ENCODE results near the gene BSG. TPM values are rescaled to one million over a fixed set of nuclear protein-coding genes. Genes with fewer than 3 reads are reported as not detected.

BSG gene
- total and polyA plus RNA-seq, 10 of the 15 experiments (the other 5 are each of a cell fraction or from before 2014, with no cell fraction given) = 2.8 to 297 (median 199) TPM

- TF ChIP-seq MTA3 (IDR thresholded peaks at IDR 0.05; ENCODE audit: borderline replicate concordance, low read length) (no peak), EGR1 (IDR thresholded peaks at IDR 0.05; ENCODE audit: borderline replicate concordance in 1 of 2, low read depth in 2 of 2, low read length in 2 of 2) (peak in 1 of 2 experiments; percentile 28; a peak in 1 of 3 replicates), POLR2A (IDR thresholded peaks at IDR 0.05; ENCODE audit: low read depth, low read length) (peak; percentile 62; the same call in 1 of the 2 replicates)
- 2% methylated on average over 35 of the region's 35 CpGs for WGBS (ENCODE audit: insufficient coverage, insufficient replicate concordance, low lambda C conversion rate, missing lambda C conversion rate)
- no peaks in the 10 kb centered on the region; a peak in 2 of 4 replicates for H3K36me3 ChIP-seq (ENCODE audit: control insufficient read depth in 2 of 2, insufficient read depth in 2 of 2, low read length in 1 of 2)
- peak overlapping the region; percentile 70; the same call in 1 of the 2 replicates for H3K27ac ChIP-seq (ENCODE audit: control insufficient read depth, insufficient read depth)
- ChIA-PET POLR2A (interaction anchor here (0.9 to 2.8 kb wide), 2 partner anchors 21 to 31 kb away, joined by 3 to 7 read pairs; partner anchors contain the start of gene RNF126), CTCF (interaction anchor here (0.6 to 1.6 kb wide), 3 partner anchors 30 to 102 kb away, joined by 3 to 4 read pairs (median 3); partner anchors contain the start of gene RNF126), RAD21 (ENCODE audit: unreplicated experiment) (interaction anchor here (0.8 kb wide), 1 partner anchor 58 kb away, joined by 4 read pairs; no protein-coding TSS in a partner anchor), SMC1A (ENCODE audit: uncharacterized antibody, unreplicated experiment) (interaction anchor here (0.7 to 1.0 kb wide), 2 partner anchors 20 to 28 kb away, joined by 3 read pairs; no protein-coding TSS in a partner anchor)
- H3K4me2 ChIP-seq (ENCODE audit: control insufficient read depth, insufficient read depth) = peak overlapping the region; percentile 96
- no peaks in the 10 kb centered on the region for H3K9me3 ChIP-seq (replicated peaks; ENCODE audit: control insufficient read depth, insufficient read depth, low read length)
- H3K4me1 ChIP-seq (ENCODE audit: control insufficient read depth, insufficient read depth, low read length) = peaks cover 23% of the 10 kb centered on the region
- ATAC-seq (peak; percentile 77), DNase-seq (ENCODE audit: low read depth, low spot score) (no peak), FAIRE-seq (no peak)
- H3K9ac ChIP-seq (ENCODE audit: control insufficient read depth, insufficient read depth, low read length) = peak overlapping the region; percentile 80
- no peaks in the 10 kb centered on the region for H4K20me1 ChIP-seq (ENCODE audit: control insufficient read depth, insufficient read depth)
- peak overlapping the region; percentile 79 for H3K4me3 ChIP-seq
- peak overlapping the region; percentile 79 for H2AFZ ChIP-seq (ENCODE audit: control insufficient read depth, low read depth, low read length)
- intact Hi-C loops (cut with micrococcal nuclease; ENCODE audit: unreplicated experiment) (loop anchor here (5.0 kb wide), 1 partner anchor 60 kb away; the partner anchor contains the start of gene BSG), in situ Hi-C loops (cut with MboI) (no loop called here)
- H3K27me3 ChIP-seq (replicated peaks in 1 of 2; ENCODE audit: control insufficient read depth in 2 of 2, insufficient read depth in 2 of 2, low read length in 1 of 2) = no peaks in the 10 kb centered on the region
- no TSS peak for BruUV-seq (replicated peaks)
- peaks cover 16% of the 10 kb centered on the region for H3K79me2 ChIP-seq (ENCODE audit: control insufficient read depth, insufficient read depth, low read length)
Measured at GRCh38 chr19:632579-633067, 60.2 kb downstream of the BSG start.

Other genes with a start within 250 kb of the BSG start
Only the 7 nearest of the 17 such genes appear.
- not detected in 2 replicates for gene MADCAM1, start 76.1 kb upstream of the BSG start, total RNA-seq (2014; rRNA removed)
- gene MADCAM1, start 76.1 kb upstream of the BSG start, total RNA-seq (2014; rRNA removed; fragmentation: Illumina TruSeq; extraction: Trizol) = not detected in 2 replicates
- 0.16 and 0.31 TPM in 2 replicates for gene MADCAM1, start 76.1 kb upstream of the BSG start, total RNA-seq (2021)
- not detected in 2 replicates for gene MADCAM1, start 76.1 kb upstream of the BSG start, polyA plus RNA-seq (2011; rRNA removed)
- gene MADCAM1, start 76.1 kb upstream of the BSG start, polyA plus RNA-seq (2014; fragmentation: Illumina TruSeq; extraction: Trizol) = 0.06 TPM in 1 of 2 replicates, not detected in the other
- not detected for gene MADCAM1, start 76.1 kb upstream of the BSG start, polyA plus RNA-seq (2014; fragmentation: Nextera tagmentation; extraction: Ambion mirVana)
- 0.19 and 0.24 TPM in 2 replicates for gene MADCAM1, start 76.1 kb upstream of the BSG start, polyA plus RNA-seq (2014; rRNA removed)
- gene MADCAM1, start 76.1 kb upstream of the BSG start, polyA plus RNA-seq (2016; fragmentation: Nextera tagmentation; extraction: Ambion mirVana) = under 1 TPM; 0.31 to 0.32 TPM
- 19.3 and 24.7 TPM in 2 replicates for gene TPGS1, start 65.1 kb upstream of the BSG start, total RNA-seq (2014; rRNA removed)
- gene TPGS1, start 65.1 kb upstream of the BSG start, total RNA-seq (2014; rRNA removed; fragmentation: Illumina TruSeq; extraction: Trizol) = 0.46 and 0.72 TPM in 2 replicates
- gene TPGS1, start 65.1 kb upstream of the BSG start, total RNA-seq (2021) = 20.4 and 21.5 TPM in 2 replicates
- 0.26 and 0.86 TPM in 2 replicates for gene TPGS1, start 65.1 kb upstream of the BSG start, polyA plus RNA-seq (2011; rRNA removed)
- 0.24 TPM in 1 of 2 replicates, not detected in the other for gene TPGS1, start 65.1 kb upstream of the BSG start, polyA plus RNA-seq (2014; fragmentation: Illumina TruSeq; extraction: Trizol)
- gene TPGS1, start 65.1 kb upstream of the BSG start, polyA plus RNA-seq (2014; fragmentation: Nextera tagmentation; extraction: Ambion mirVana) = not detected
- 18.1 and 21.3 TPM in 2 replicates for gene TPGS1, start 65.1 kb upstream of the BSG start, polyA plus RNA-seq (2014; rRNA removed)
- 10 to 100 TPM in 1 of 2 experiments, 1 to 10 TPM in 1; 1.3 to 14.1 TPM for gene TPGS1, start 65.1 kb upstream of the BSG start, polyA plus RNA-seq (2016; fragmentation: Nextera tagmentation; extraction: Ambion mirVana)
- gene CDC34, start 40.8 kb upstream of the BSG start, total RNA-seq (2014; rRNA removed) = 48.9 and 50.5 TPM in 2 replicates
- 17.6 and 18.5 TPM in 2 replicates for gene CDC34, start 40.8 kb upstream of the BSG start, total RNA-seq (2014; rRNA removed; fragmentation: Illumina TruSeq; extraction: Trizol)
- gene CDC34, start 40.8 kb upstream of the BSG start, total RNA-seq (2021) = 41.4 and 41.9 TPM in 2 replicates
- 14.6 and 38.5 TPM in 2 replicates for gene CDC34, start 40.8 kb upstream of the BSG start, polyA plus RNA-seq (2011; rRNA removed)
- 5.9 and 14.9 TPM in 2 replicates for gene CDC34, start 40.8 kb upstream of the BSG start, polyA plus RNA-seq (2014; fragmentation: Illumina TruSeq; extraction: Trizol)
- gene CDC34, start 40.8 kb upstream of the BSG start, polyA plus RNA-seq (2014; fragmentation: Nextera tagmentation; extraction: Ambion mirVana) = 1 to 10 TPM in 1 of 2 experiments, under 1 TPM in 1; 0.31 to 1.3 TPM
- 43.8 and 49.3 TPM in 2 replicates for gene CDC34, start 40.8 kb upstream of the BSG start, polyA plus RNA-seq (2014; rRNA removed)
- 10 to 100 TPM in 1 of 2 experiments, 1 to 10 TPM in 1; 6.9 to 41.1 TPM for gene CDC34, start 40.8 kb upstream of the BSG start, polyA plus RNA-seq (2016; fragmentation: Nextera tagmentation; extraction: Ambion mirVana)
- gene GZMM, start 28.5 kb upstream of the BSG start, total RNA-seq (2014; rRNA removed) = not detected in 2 replicates
- not detected in 2 replicates for gene GZMM, start 28.5 kb upstream of the BSG start, total RNA-seq (2014; rRNA removed; fragmentation: Illumina TruSeq; extraction: Trizol)
- gene GZMM, start 28.5 kb upstream of the BSG start, total RNA-seq (2021) = 0.23 TPM in 1 of 2 replicates, not detected in the other
- gene GZMM, start 28.5 kb upstream of the BSG start, polyA plus RNA-seq (2011; rRNA removed) = 0.24 and 0.48 TPM in 2 replicates
- gene GZMM, start 28.5 kb upstream of the BSG start, polyA plus RNA-seq (2014; fragmentation: Illumina TruSeq; extraction: Trizol) = not detected in 2 replicates
- gene GZMM, start 28.5 kb upstream of the BSG start, polyA plus RNA-seq (2014; fragmentation: Nextera tagmentation; extraction: Ambion mirVana) = not detected
- gene GZMM, start 28.5 kb upstream of the BSG start, polyA plus RNA-seq (2014; rRNA removed) = 0.09 TPM in 2 replicates
- gene GZMM, start 28.5 kb upstream of the BSG start, polyA plus RNA-seq (2016; fragmentation: Nextera tagmentation; extraction: Ambion mirVana) = not detected
- gene HCN2, start 17.3 kb downstream of the BSG start, total RNA-seq (2014; rRNA removed) = 0.11 TPM in 1 of 2 replicates, not detected in the other
- 0.04 TPM in 1 of 2 replicates, not detected in the other for gene HCN2, start 17.3 kb downstream of the BSG start, total RNA-seq (2014; rRNA removed; fragmentation: Illumina TruSeq; extraction: Trizol)
- gene HCN2, start 17.3 kb downstream of the BSG start, total RNA-seq (2021) = 0.45 and 0.54 TPM in 2 replicates
- 0.05 TPM in 1 of 2 replicates, not detected in the other for gene HCN2, start 17.3 kb downstream of the BSG start, polyA plus RNA-seq (2011; rRNA removed)
- gene HCN2, start 17.3 kb downstream of the BSG start, polyA plus RNA-seq (2014; fragmentation: Illumina TruSeq; extraction: Trizol) = 0.01 TPM in 1 of 2 replicates, not detected in the other
- not detected for gene HCN2, start 17.3 kb downstream of the BSG start, polyA plus RNA-seq (2014; fragmentation: Nextera tagmentation; extraction: Ambion mirVana)
- 0.09 and 0.13 TPM in 2 replicates for gene HCN2, start 17.3 kb downstream of the BSG start, polyA plus RNA-seq (2014; rRNA removed)
- not detected for gene HCN2, start 17.3 kb downstream of the BSG start, polyA plus RNA-seq (2016; fragmentation: Nextera tagmentation; extraction: Ambion mirVana)
- 36.5 and 42.8 TPM in 2 replicates for gene POLRMT, start 60.9 kb downstream of the BSG start, total RNA-seq (2014; rRNA removed)
- gene POLRMT, start 60.9 kb downstream of the BSG start, total RNA-seq (2014; rRNA removed; fragmentation: Illumina TruSeq; extraction: Trizol) = 22.0 and 22.8 TPM in 2 replicates
- gene POLRMT, start 60.9 kb downstream of the BSG start, total RNA-seq (2021) = 57.6 and 59.8 TPM in 2 replicates
- 16.6 and 54.0 TPM in 2 replicates for gene POLRMT, start 60.9 kb downstream of the BSG start, polyA plus RNA-seq (2011; rRNA removed)
- 7.3 and 30.8 TPM in 2 replicates for gene POLRMT, start 60.9 kb downstream of the BSG start, polyA plus RNA-seq (2014; fragmentation: Illumina TruSeq; extraction: Trizol)
- gene POLRMT, start 60.9 kb downstream of the BSG start, polyA plus RNA-seq (2014; fragmentation: Nextera tagmentation; extraction: Ambion mirVana) = 10 to 100 TPM in 1 of 2 experiments, 1 to 10 TPM in 1; 9.9 to 27.9 TPM
- gene POLRMT, start 60.9 kb downstream of the BSG start, polyA plus RNA-seq (2014; rRNA removed) = 38.4 and 52.6 TPM in 2 replicates
- gene POLRMT, start 60.9 kb downstream of the BSG start, polyA plus RNA-seq (2016; fragmentation: Nextera tagmentation; extraction: Ambion mirVana) = 10 to 100 TPM; 28.1 to 44.7 TPM
- gene FGF22, start 67.3 kb downstream of the BSG start, total RNA-seq (2014; rRNA removed) = not detected in 2 replicates
- gene FGF22, start 67.3 kb downstream of the BSG start, total RNA-seq (2014; rRNA removed; fragmentation: Illumina TruSeq; extraction: Trizol) = not detected in 2 replicates
- gene FGF22, start 67.3 kb downstream of the BSG start, total RNA-seq (2021) = not detected in 2 replicates
- gene FGF22, start 67.3 kb downstream of the BSG start, polyA plus RNA-seq (2011; rRNA removed) = not detected in 2 replicates
- not detected in 2 replicates for gene FGF22, start 67.3 kb downstream of the BSG start, polyA plus RNA-seq (2014; fragmentation: Illumina TruSeq; extraction: Trizol)
- gene FGF22, start 67.3 kb downstream of the BSG start, polyA plus RNA-seq (2014; fragmentation: Nextera tagmentation; extraction: Ambion mirVana) = not detected
- gene FGF22, start 67.3 kb downstream of the BSG start, polyA plus RNA-seq (2014; rRNA removed) = 0.05 and 0.13 TPM in 2 replicates
- not detected for gene FGF22, start 67.3 kb downstream of the BSG start, polyA plus RNA-seq (2016; fragmentation: Nextera tagmentation; extraction: Ambion mirVana)